ENCODE results near the gene BDH2.

DNA sequence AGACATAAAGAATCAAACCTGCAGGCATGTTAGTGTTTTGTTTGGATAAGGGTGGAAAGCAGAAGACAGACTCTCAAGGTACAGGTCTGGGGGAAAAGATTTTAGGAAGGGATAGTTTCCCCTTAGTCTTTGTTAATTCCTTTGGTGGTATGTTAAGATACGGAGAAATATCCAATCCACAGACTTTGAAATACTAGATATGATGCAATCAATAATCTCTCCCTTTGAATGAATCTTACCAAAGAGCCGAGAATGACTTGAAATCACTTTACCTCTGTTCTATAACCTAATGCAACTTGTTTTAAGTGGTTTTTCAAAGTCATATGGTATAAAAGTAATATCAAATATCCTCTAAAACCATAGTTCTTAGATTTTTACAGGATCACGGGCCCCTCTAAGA, 5.3 kb upstream of the BDH2 start:
- TF ChIP-seq POLR2AphosphoS5 (IDR thresholded peaks at IDR 0.05) (no peak), EP300 (IDR thresholded peaks at IDR 0.05) (no peak)

All from upper lobe of left lung (tissue), 4 donors.